ENCODE data around the gene IGFN1. TPM values are rescaled to one million over a fixed set of nuclear protein-coding genes. Genes with fewer than 3 reads are reported as not detected.

IGFN1 gene
- total RNA-seq, 5 donors from 2014 or later (not counting 1 experiment from before 2014, with no cell fraction given), result not detected

DNA sequence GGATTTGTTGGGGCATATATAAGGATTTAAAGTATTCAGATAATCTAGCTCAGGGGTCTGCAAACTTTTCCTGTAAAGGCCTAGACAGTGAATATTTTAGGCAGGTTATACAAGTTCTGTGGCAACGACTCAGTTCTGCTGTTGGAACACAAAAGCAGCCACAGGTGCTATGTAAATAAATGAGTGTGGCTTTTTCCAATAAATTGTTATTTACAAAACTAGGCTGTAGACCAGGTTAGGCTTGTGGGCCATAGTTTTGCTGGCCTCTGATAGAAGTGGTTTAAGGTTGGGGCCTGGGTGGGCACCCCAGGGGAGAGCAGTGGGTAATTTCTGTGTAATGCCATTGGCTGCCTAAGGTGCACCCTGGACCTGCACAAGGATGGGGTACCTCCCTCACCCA, 16.9 kb upstream of the IGFN1 start:
- Histone ChIP-seq H3K36me3 (ENCODE audit: control insufficient read depth in 2 of 2, extremely low read depth in 1 of 2, insufficient read depth in 1 of 2, low read length in 1 of 2) (no peaks in the 10 kb centered on the region), H3K4me1 (ENCODE audit: control insufficient read depth in 1 of 2, extremely low read depth in 1 of 2, insufficient read depth in 2 of 2, low read length in 2 of 2) (peaks cover 0 to 18% of the 10 kb centered on the region in 2 experiments), H3K4me3 (ENCODE audit: control insufficient read depth in 1 of 2, extremely low read depth in 1 of 2, low read length in 1 of 2) (no peak overlapping the region), H3K27me3 (replicated peaks in 1 of 2; ENCODE audit: control insufficient read depth in 2 of 2, extremely low read depth in 1 of 2, insufficient read depth in 2 of 2, low read length in 1 of 2) (peaks cover 7 to 31% of the 10 kb centered on the region in 2 experiments), H3K27ac (ENCODE audit: low read length) (no peak overlapping the region), H3K9me3 (no peaks in the 10 kb centered on the region)
- H3K27me3 Mint-ChIP-seq, result peaks cover 19 to 24% of the 10 kb centered on the region in 2 donors
- ChIA-PET POLR2A (no interaction called here), CTCF (no interaction called here)
- H3K27ac Mint-ChIP-seq, result no peak overlapping the region
- peaks cover 0 to 2% (median under 1%) of the 10 kb centered on the region in 3 donors for H3K9me3 Mint-ChIP-seq
- peaks cover 6 to 16% (median 8%) of the 10 kb centered on the region in 3 donors for H3K4me1 Mint-ChIP-seq
- H3K4me3 Mint-ChIP-seq, result no peak overlapping the region
- ATAC-seq (replicated peaks in 1 of 4) (no peak), DNase-seq (no peak)
- H3K36me3 Mint-ChIP-seq, result no peaks in the 10 kb centered on the region
- WGBS (ENCODE audit: insufficient coverage), result no CpG with 5 or more reads among the region's 1 CpG

DNA sequence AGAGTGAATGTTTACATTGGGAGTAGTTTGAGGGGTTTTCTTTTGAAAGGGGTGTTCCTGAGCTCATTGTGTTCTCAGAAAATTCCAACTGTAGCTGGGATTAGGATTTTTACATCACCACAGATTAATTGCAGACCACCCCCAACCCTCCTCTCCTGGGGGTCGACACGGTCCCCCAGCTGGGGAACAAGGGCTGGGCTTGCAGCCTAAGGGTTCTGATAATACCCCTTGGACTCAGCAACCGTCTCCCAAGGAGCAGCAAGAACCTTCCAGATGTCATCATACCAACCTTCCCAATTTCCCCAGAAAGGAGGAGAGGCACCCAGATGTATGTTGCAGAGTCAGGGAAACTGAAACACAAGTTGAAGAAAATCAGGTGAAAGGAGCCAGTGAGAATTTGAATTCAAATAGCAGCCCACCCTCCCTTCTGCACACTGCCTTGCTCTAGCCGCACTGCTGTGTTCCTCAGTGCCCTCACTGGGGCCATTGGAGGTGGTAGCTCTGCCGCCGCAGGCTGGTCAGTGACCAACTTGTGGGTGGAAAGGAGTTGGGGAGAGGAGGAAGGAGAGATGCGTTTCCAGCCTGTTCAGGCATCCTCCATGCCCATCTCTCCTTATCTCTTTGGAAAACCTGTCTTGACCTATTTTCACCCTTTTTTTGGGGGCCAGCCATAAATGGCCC, 14.7 kb upstream of the IGFN1 start:
- Mint-ChIP-seq H3K4me1 (peaks cover 6 to 9% (median 7%) of the 10 kb centered on the region in 3 donors), H3K9me3 (peaks cover 0 to 9% (median 6%) of the 10 kb centered on the region in 3 donors), H3K27ac (no peak overlapping the region), H3K27me3 (peaks cover 33 to 35% of the 10 kb centered on the region in 2 donors), H3K4me3 (no peak overlapping the region), H3K36me3 (no peaks in the 10 kb centered on the region)
- DNase-seq (no peak), ATAC-seq (replicated peaks in 1 of 4) (no peak)
- ChIA-PET CTCF (interaction anchor here in 1 of 2 donors (1.1 kb wide), 1 partner anchor 49 kb away, joined by 3 read pairs; no protein-coding TSS in a partner anchor), POLR2A (no interaction called here)
- Histone ChIP-seq H3K4me3 (ENCODE audit: control insufficient read depth in 1 of 2, extremely low read depth in 1 of 2, low read length in 1 of 2) (no peak overlapping the region), H3K36me3 (ENCODE audit: control insufficient read depth in 2 of 2, extremely low read depth in 1 of 2, insufficient read depth in 1 of 2, low read length in 1 of 2) (no peaks in the 10 kb centered on the region), H3K4me1 (ENCODE audit: control insufficient read depth in 1 of 2, extremely low read depth in 1 of 2, insufficient read depth in 2 of 2, low read length in 2 of 2) (peaks cover 0 to 11% of the 10 kb centered on the region in 2 experiments), H3K27ac (ENCODE audit: low read length) (no peak overlapping the region), H3K27me3 (replicated peaks in 1 of 2; ENCODE audit: control insufficient read depth in 2 of 2, extremely low read depth in 1 of 2, insufficient read depth in 2 of 2, low read length in 1 of 2) (peaks cover 3 to 28% of the 10 kb centered on the region in 2 experiments), H3K9me3 (no peaks in the 10 kb centered on the region)
- WGBS (ENCODE audit: insufficient coverage), result 54% methylated on average over 2 of the region's 7 CpGs

DNA sequence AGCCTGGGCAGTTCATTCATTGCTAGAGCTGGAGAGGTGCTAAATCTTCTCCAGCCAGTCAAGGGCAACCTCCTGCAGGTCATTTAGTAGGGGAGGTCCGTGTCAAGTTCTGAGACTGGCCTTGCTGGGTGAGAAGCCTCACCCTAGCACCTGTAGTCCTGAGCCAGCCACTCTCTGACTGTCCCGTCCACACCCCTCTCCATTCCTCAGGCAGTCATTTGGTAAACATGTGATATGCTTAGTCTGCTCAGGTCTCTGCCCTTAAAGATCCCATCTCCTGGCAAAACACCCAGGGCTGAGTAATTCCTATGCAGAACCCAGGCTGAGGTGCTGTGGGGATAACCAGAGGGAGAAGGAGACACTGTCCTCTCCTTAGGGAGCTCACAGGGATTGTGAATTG, 13.7 kb upstream of the IGFN1 start:
- no peak overlapping the region for H3K27ac ChIP-seq (ENCODE audit: low read length)
- H3K4me3 ChIP-seq (ENCODE audit: control insufficient read depth in 1 of 2, extremely low read depth in 1 of 2, low read length in 1 of 2), result no peak overlapping the region
- H3K27ac Mint-ChIP-seq, result no peak overlapping the region
- no peaks in the 10 kb centered on the region for H3K9me3 ChIP-seq
- CTCF ChIA-PET, result no interaction called here
- no peak overlapping the region for H3K4me3 Mint-ChIP-seq
- ATAC-seq (replicated peaks in 1 of 4) (no peak), DNase-seq (no peak)
- H3K27me3 Mint-ChIP-seq, result peaks cover 37% of the 10 kb centered on the region in 2 donors
- no peaks in the 10 kb centered on the region for H3K36me3 ChIP-seq (ENCODE audit: control insufficient read depth in 2 of 2, extremely low read depth in 1 of 2, insufficient read depth in 1 of 2, low read length in 1 of 2)
- H3K4me1 ChIP-seq (ENCODE audit: control insufficient read depth in 1 of 2, extremely low read depth in 1 of 2, insufficient read depth in 2 of 2, low read length in 2 of 2), result peaks cover 0 to 2% of the 10 kb centered on the region in 2 experiments
- POLR2A ChIA-PET, result no interaction called here
- no CpG with 5 or more reads among the region's 2 CpGs for WGBS (ENCODE audit: insufficient coverage)
- peaks cover 0 to under 1% (median 0%) of the 10 kb centered on the region in 3 donors for H3K4me1 Mint-ChIP-seq
- H3K9me3 Mint-ChIP-seq, result peaks cover 0 to 9% (median 6%) of the 10 kb centered on the region in 3 donors
- H3K27me3 ChIP-seq (replicated peaks in 1 of 2; ENCODE audit: control insufficient read depth in 2 of 2, extremely low read depth in 1 of 2, insufficient read depth in 2 of 2, low read length in 1 of 2), result peaks cover 3 to 22% of the 10 kb centered on the region in 2 experiments
- no peaks in the 10 kb centered on the region for H3K36me3 Mint-ChIP-seq

DNA sequence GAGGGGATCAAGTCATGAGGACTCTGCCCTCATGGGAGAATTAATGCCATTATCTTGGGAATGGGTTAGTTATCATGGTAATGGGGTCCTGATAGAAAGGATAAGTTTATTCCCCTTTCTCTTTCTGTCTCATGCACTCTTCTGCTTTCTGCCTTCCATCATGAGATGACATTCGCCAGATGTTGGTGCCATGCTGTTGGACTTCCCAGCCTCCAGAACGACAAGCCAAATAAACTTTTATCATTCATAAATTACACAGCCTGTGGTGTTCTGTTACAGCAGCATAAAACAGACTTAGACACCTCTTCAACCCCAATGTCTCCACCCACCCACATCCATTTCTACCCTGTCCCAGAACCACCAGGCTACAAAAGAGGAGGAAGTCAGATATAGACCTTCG, 11.9 kb upstream of the IGFN1 start:
- WGBS (ENCODE audit: insufficient coverage), result 80% methylated on average over 1 of the region's 3 CpGs
- no peaks in the 10 kb centered on the region for H3K4me1 Mint-ChIP-seq
- no peaks in the 10 kb centered on the region for H3K4me1 ChIP-seq (ENCODE audit: control insufficient read depth in 1 of 2, extremely low read depth in 1 of 2, insufficient read depth in 2 of 2, low read length in 2 of 2)
- ChIA-PET CTCF (no interaction called here), POLR2A (no interaction called here)
- H3K36me3 ChIP-seq (ENCODE audit: control insufficient read depth in 2 of 2, extremely low read depth in 1 of 2, insufficient read depth in 1 of 2, low read length in 1 of 2), result no peaks in the 10 kb centered on the region
- no peak overlapping the region for H3K4me3 Mint-ChIP-seq
- H3K27ac ChIP-seq (ENCODE audit: low read length), result no peak overlapping the region
- no peak for DNase-seq
- no peak for ATAC-seq (replicated peaks in 1 of 4)
- H3K4me3 ChIP-seq (ENCODE audit: control insufficient read depth in 1 of 2, extremely low read depth in 1 of 2, low read length in 1 of 2), result no peak overlapping the region
- no peak overlapping the region for H3K27ac Mint-ChIP-seq
- no peaks in the 10 kb centered on the region for H3K36me3 Mint-ChIP-seq
- peaks cover 36 to 41% of the 10 kb centered on the region in 2 donors for H3K27me3 Mint-ChIP-seq
- H3K9me3 Mint-ChIP-seq, result peaks cover 0 to 9% (median 6%) of the 10 kb centered on the region in 3 donors
- H3K27me3 ChIP-seq (replicated peaks in 1 of 2; ENCODE audit: control insufficient read depth in 2 of 2, extremely low read depth in 1 of 2, insufficient read depth in 2 of 2, low read length in 1 of 2), result peaks cover 3 to 18% of the 10 kb centered on the region in 2 experiments
- H3K9me3 ChIP-seq, result no peaks in the 10 kb centered on the region

DNA sequence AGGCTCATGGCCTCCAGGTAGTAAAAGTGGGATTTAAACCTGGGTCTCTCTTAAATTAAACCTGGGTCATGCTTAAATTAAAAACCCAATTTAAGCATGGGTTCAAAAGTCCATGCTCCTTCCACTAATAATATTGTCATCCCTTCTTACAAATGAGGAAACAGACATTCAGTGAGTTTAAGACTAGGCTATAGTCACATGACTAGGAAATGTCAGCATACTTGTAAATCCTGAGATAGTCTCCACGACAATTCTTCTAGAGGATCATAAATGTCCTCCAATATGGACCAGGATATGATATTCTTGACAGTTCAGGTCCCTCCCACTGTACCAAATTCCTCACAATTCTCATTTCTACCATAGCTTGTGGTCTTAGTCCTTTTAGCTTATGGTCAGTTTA, 10.5 kb upstream of the IGFN1 start:
- H3K27me3 ChIP-seq (replicated peaks in 1 of 2; ENCODE audit: control insufficient read depth in 2 of 2, extremely low read depth in 1 of 2, insufficient read depth in 2 of 2, low read length in 1 of 2), result peaks cover 3 to 29% of the 10 kb centered on the region in 2 experiments
- H3K4me3 ChIP-seq (ENCODE audit: control insufficient read depth in 1 of 2, extremely low read depth in 1 of 2, low read length in 1 of 2), result no peak overlapping the region
- H3K4me1 ChIP-seq (ENCODE audit: control insufficient read depth in 1 of 2, extremely low read depth in 1 of 2, insufficient read depth in 2 of 2, low read length in 2 of 2), result no peaks in the 10 kb centered on the region
- no peak overlapping the region for H3K27ac Mint-ChIP-seq
- H3K27me3 Mint-ChIP-seq, result peaks cover 42 to 46% of the 10 kb centered on the region in 2 donors
- ChIA-PET CTCF (no interaction called here), POLR2A (no interaction called here)
- no peaks in the 10 kb centered on the region for H3K4me1 Mint-ChIP-seq
- no peaks in the 10 kb centered on the region for H3K36me3 ChIP-seq (ENCODE audit: control insufficient read depth in 2 of 2, extremely low read depth in 1 of 2, insufficient read depth in 1 of 2, low read length in 1 of 2)
- no peak for ATAC-seq (replicated peaks in 1 of 4)
- H3K9me3 ChIP-seq, result no peaks in the 10 kb centered on the region
- H3K27ac ChIP-seq (ENCODE audit: low read length), result no peak overlapping the region
- H3K4me3 Mint-ChIP-seq, result no peak overlapping the region
- H3K36me3 Mint-ChIP-seq, result no peaks in the 10 kb centered on the region
- peaks cover 0 to 9% (median 6%) of the 10 kb centered on the region in 3 donors for H3K9me3 Mint-ChIP-seq
- WGBS (ENCODE audit: insufficient coverage), result 20% methylated on average over 1 of the region's 1 CpG
- no peak for DNase-seq

DNA sequence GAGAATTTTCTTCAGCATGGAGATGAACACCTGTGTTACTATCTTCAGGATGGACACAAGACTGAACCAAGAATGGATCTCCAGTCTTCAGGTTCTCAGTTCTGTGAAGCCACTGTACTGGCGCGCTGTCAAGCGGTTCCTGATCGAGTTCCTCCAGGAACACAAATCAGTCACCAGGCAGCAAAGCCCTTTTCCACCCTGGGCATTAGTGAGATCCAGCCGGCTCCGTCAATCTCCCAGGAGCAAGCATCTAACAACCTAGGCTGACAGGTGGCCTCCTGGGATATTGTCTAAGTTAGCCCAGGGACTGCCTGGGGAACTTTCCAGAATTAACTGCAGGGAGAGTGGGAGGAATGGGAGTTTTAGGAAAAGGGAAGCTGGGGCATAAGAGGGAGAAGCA, 9.7 kb upstream of the IGFN1 start:
- ATAC-seq (replicated peaks in 1 of 4), result no peak
- CTCF ChIA-PET, result no interaction called here
- Histone ChIP-seq H3K4me3 (ENCODE audit: control insufficient read depth in 1 of 2, extremely low read depth in 1 of 2, low read length in 1 of 2) (no peak overlapping the region), H3K36me3 (ENCODE audit: control insufficient read depth in 2 of 2, extremely low read depth in 1 of 2, insufficient read depth in 1 of 2, low read length in 1 of 2) (no peaks in the 10 kb centered on the region), H3K9me3 (no peaks in the 10 kb centered on the region), H3K4me1 (ENCODE audit: control insufficient read depth in 1 of 2, extremely low read depth in 1 of 2, insufficient read depth in 2 of 2, low read length in 2 of 2) (no peaks in the 10 kb centered on the region), H3K27me3 (replicated peaks in 1 of 2; ENCODE audit: control insufficient read depth in 2 of 2, extremely low read depth in 1 of 2, insufficient read depth in 2 of 2, low read length in 1 of 2) (peaks cover 3 to 28% of the 10 kb centered on the region in 2 experiments), H3K27ac (ENCODE audit: low read length) (no peak overlapping the region)
- Mint-ChIP-seq H3K4me1 (no peaks in the 10 kb centered on the region), H3K27ac (no peak overlapping the region), H3K4me3 (no peak overlapping the region), H3K36me3 (no peaks in the 10 kb centered on the region), H3K27me3 (peaks cover 40 to 46% of the 10 kb centered on the region in 2 donors), H3K9me3 (peaks cover 0 to 9% (median 6%) of the 10 kb centered on the region in 3 donors)
- 93% methylated on average over 3 of the region's 6 CpGs for WGBS (ENCODE audit: insufficient coverage)
- POLR2A ChIA-PET, result no interaction called here
- DNase-seq, result no peak

Data from T-cell (primary cell).